ENCODE results near the gene FMO5. TPM values are rescaled to one million over a fixed set of nuclear protein-coding genes. Genes with fewer than 3 reads are reported as not detected.

FMO5 gene
- total and polyA plus RNA-seq, 10 of the 15 experiments (the other 5 are each of a cell fraction or from before 2014, with no cell fraction given) = 0.05 to 0.58 (median 0.19) TPM

DNA sequence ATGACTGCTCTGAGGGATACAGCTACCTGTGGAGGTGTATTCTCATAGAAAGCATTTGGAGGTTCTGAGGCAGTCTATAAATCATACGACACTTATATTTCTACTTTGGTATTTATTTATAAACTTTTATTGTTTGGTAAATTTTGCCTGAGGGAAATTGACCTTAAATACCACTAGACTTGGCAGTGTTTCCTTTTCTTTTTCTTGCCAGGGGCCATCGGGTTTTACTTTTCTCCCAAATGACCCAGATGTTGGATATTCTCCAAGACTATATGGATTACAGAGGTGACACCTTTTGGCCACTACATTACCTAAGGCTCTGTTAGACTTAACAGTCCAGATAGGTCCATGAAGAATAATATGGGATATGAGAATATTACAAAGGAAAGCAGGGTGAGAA, 45.6 kb upstream of the FMO5 start (continued):
- TF ChIP-seq GABPA (IDR thresholded peaks at IDR 0.05; ENCODE audit: low read depth) (no peak), MYC (IDR thresholded peaks at IDR 0.05; ENCODE audit: insufficient read depth, insufficient read length, insufficient replicate concordance, low read length, severe bottlenecking) (no peak), HCFC1 (IDR thresholded peaks at IDR 0.05; ENCODE audit: low read length) (no peak), NFIC (IDR thresholded peaks at IDR 0.05; ENCODE audit: low read depth, low read length) (no peak)
- TF ChIP-seq, protein P1, sequence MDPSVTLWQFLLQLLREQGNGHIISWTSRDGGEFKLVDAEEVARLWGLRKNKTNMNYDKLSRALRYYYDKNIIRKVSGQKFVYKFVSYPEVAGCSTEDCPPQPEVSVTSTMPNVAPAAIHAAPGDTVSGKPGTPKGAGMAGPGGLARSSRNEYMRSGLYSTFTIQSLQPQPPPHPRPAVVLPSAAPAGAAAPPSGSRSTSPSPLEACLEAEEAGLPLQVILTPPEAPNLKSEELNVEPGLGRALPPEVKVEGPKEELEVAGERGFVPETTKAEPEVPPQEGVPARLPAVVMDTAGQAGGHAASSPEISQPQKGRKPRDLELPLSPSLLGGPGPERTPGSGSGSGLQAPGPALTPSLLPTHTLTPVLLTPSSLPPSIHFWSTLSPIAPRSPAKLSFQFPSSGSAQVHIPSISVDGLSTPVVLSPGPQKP (IDR thresholded peaks at IDR 0.05; ENCODE audit: low read depth, low read length) = no peak

DNA sequence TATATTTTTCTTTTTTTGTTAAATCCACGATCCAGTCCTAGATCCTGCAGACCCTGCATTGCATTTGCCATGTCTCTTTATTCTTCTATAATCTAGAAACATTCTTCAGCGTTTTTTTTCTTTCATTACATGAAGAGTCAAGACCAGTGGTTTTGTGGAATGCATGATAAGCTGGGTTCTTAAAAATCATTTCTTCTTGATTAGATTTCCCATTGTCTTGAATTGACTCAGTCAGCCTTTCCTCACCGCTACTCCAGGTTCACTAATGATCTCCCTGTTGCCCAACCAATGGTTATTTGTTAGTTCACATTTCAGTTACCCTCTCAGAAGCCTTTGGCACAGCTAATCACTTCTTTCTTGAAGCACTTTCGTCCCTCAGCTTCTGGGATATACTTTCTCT, 42.6 kb upstream of the FMO5 start:
- TF ChIP-seq MXI1 (IDR thresholded peaks at IDR 0.05; ENCODE audit: low read depth, low read length) = no peak
- no peak for TF ChIP-seq TCF12 (IDR thresholded peaks at IDR 0.05; ENCODE audit: low read depth, low read length)
- no peak for TF ChIP-seq RCOR1 (conservative IDR thresholded peaks at IDR 0.05; ENCODE audit: low read depth, low read length)
- TF ChIP-seq, protein P2, sequence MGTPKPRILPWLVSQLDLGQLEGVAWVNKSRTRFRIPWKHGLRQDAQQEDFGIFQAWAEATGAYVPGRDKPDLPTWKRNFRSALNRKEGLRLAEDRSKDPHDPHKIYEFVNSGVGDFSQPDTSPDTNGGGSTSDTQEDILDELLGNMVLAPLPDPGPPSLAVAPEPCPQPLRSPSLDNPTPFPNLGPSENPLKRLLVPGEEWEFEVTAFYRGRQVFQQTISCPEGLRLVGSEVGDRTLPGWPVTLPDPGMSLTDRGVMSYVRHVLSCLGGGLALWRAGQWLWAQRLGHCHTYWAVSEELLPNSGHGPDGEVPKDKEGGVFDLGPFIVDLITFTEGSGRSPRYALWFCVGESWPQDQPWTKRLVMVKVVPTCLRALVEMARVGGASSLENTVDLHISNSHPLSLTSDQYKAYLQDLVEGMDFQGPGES (IDR thresholded peaks at IDR 0.05) = no peak
- in situ Hi-C loops (cut with MboI) = loop anchor here (5.0 kb wide), 1 partner anchor 50 kb away; no protein-coding TSS in a partner anchor
- ChIA-PET POLR2A (no interaction called here), SMC1A (ENCODE audit: uncharacterized antibody, unreplicated experiment) (no interaction called here), CTCF (no interaction called here), RAD21 (ENCODE audit: unreplicated experiment) (no interaction called here)
- FAIRE-seq (no peak), DNase-seq (ENCODE audit: low read depth, low spot score) (no peak), ATAC-seq (no peak)
- Histone ChIP-seq H3K27me3 (replicated peaks in 1 of 2; ENCODE audit: control insufficient read depth in 2 of 2, insufficient read depth in 2 of 2, low read length in 1 of 2) (no peaks in the 10 kb centered on the region), H3K4me1 (ENCODE audit: control insufficient read depth, insufficient read depth, low read length) (no peaks in the 10 kb centered on the region), H3K9me3 (replicated peaks; ENCODE audit: control insufficient read depth, insufficient read depth, low read length) (no peaks in the 10 kb centered on the region), H3K79me2 (ENCODE audit: control insufficient read depth, insufficient read depth, low read length) (no peaks in the 10 kb centered on the region), H3K36me3 (ENCODE audit: control insufficient read depth in 2 of 2, insufficient read depth in 2 of 2, low read length in 1 of 2) (peaks cover 3 to 19% of the 10 kb centered on the region in 2 experiments), H3K9ac (ENCODE audit: control insufficient read depth, insufficient read depth, low read length) (no peak overlapping the region), H2AFZ (ENCODE audit: control insufficient read depth, low read depth, low read length) (no peak overlapping the region), H3K27ac (ENCODE audit: control insufficient read depth, insufficient read depth) (no peak overlapping the region), H3K4me3 (no peak overlapping the region), H3K4me2 (ENCODE audit: control insufficient read depth, insufficient read depth) (no peak overlapping the region), H4K20me1 (ENCODE audit: control insufficient read depth, insufficient read depth) (no peaks in the 10 kb centered on the region)
- 91% methylated on average over 4 of the region's 4 CpGs for WGBS (ENCODE audit: insufficient coverage, insufficient replicate concordance, low lambda C conversion rate, missing lambda C conversion rate)
- BruUV-seq (replicated peaks) = no TSS peak
- intact Hi-C loops (cut with micrococcal nuclease; ENCODE audit: unreplicated experiment) = no loop called here

Data from GM12878 (cell line).